T-helper 1 cell treated with Interleukin-12 subunit alpha and Interleukin-12 subunit beta and Interleukin-4 antibody, amounts not matched to agents 30 ng/mL and 1 ng/mL, for 36 hours (primary cell): ENCODE data around the gene IZUMO2. TPM values are rescaled to one million over a fixed set of nuclear protein-coding genes. Genes with fewer than 3 reads are reported as not detected.
"Not testable (repeated sequence)": the region's sequence is repeated elsewhere in the genome, so short reads cannot be mapped to it uniquely, and the experiment has no call there.

Experiments used
- intact Hi-C: fragments of 100-400 bp; cut with micrococcal nuclease; formaldehyde crosslinking; loops from one replicate; pipeline ENCODE4 v1.15.1; 2024
- total RNA-seq: library from RNA; stranded (reverse); gene quantifications from 2 replicates; pipeline ENCODE4 v1.2.3, GENCODE V29; 2022

The IZUMO2 gene
- total RNA-seq, 1 donor from 2014 or later: not detected

GRCh38 chr19:50136603-50137365 lies 26.3 kb downstream of the IZUMO2 start:
- intact Hi-C loops: not testable (repeated sequence)

- intact Hi-C loops: not testable (repeated sequence)
These were observed 27.1 kb downstream of the IZUMO2 start for GRCh38 chr19:50135856-50136602.

GRCh38 chr19:50134777-50135719 lies 28.0 kb downstream of the IZUMO2 start:
- intact Hi-C loops: not testable (repeated sequence)

GRCh38 chr19:50133518-50134492 lies 29.3 kb downstream of the IZUMO2 start:
- intact Hi-C loops: not testable (repeated sequence)

- intact Hi-C loops: not testable (repeated sequence)
These were observed 59.1 kb downstream of the IZUMO2 start for GRCh38 chr19:50104012-50104411.

GRCh38 chr19:50103405-50103804 lies 59.7 kb downstream of the IZUMO2 start:
- intact Hi-C loops: not testable (repeated sequence)

Other genes with a start within 250 kb of the IZUMO2 start
- gene ATF5, start 234.1 kb downstream of the IZUMO2 start, total RNA-seq: 20.5 and 22.8 TPM in 2 replicates
- 149 and 155 TPM in 2 replicates for gene NUP62, start 233.8 kb downstream of the IZUMO2 start, total RNA-seq
- not detected in 2 replicates for gene SIGLEC11, start 202.1 kb downstream of the IZUMO2 start, total RNA-seq
- gene VRK3, start 137.9 kb downstream of the IZUMO2 start, total RNA-seq: 73.2 and 80.2 TPM in 2 replicates
- 9.6 and 10.4 TPM in 2 replicates for gene ZNF473, start 137.3 kb downstream of the IZUMO2 start, total RNA-seq
- gene MYH14, start 40.3 kb upstream of the IZUMO2 start, total RNA-seq: not detected in 2 replicates
- gene KCNC3, start 166.1 kb upstream of the IZUMO2 start, total RNA-seq: 16.0 and 17.2 TPM in 2 replicates
- gene NAPSA, start 202.4 kb upstream of the IZUMO2 start, total RNA-seq: 8.3 and 10.4 TPM in 2 replicates
- 67.4 and 72.1 TPM in 2 replicates for gene NR1H2, start 213.2 kb upstream of the IZUMO2 start, total RNA-seq
- 105 and 120 TPM in 2 replicates for gene POLD1, start 221.1 kb upstream of the IZUMO2 start, total RNA-seq